ENCODE results near the gene RNASE13. TPM values are rescaled to one million over a fixed set of nuclear protein-coding genes. Genes with fewer than 3 reads are reported as not detected.

The RNASE13 gene, protein sequence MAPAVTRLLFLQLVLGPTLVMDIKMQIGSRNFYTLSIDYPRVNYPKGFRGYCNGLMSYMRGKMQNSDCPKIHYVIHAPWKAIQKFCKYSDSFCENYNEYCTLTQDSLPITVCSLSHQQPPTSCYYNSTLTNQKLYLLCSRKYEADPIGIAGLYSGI
- not detected in 2 replicates for total RNA-seq

DNA sequence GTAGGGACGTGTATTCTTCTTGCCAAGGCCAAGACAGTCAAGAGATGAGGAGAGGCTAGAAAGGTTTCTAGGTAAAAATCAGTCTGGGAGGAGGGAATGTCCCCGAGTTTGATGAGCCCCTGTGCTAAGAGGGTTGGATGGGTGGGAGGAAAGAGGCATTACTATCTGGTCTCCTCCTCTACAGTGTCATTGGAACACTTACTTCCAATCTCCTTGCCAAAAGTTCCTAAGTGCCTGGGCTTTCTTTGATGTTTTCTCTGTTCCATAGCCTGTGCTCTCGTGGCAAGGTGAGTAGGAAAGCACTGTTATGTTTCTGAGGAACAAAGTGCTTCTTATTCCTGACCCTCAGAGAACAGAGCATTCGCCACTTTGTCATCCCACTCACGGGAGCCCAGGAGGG, at the start of gene RNASE13:
Gene RNASE13 (minus strand): TSS at position 101 of the 400 bp plus-strand sequence. CDS start 519 bp downstream, outside the sequence.

DNA sequence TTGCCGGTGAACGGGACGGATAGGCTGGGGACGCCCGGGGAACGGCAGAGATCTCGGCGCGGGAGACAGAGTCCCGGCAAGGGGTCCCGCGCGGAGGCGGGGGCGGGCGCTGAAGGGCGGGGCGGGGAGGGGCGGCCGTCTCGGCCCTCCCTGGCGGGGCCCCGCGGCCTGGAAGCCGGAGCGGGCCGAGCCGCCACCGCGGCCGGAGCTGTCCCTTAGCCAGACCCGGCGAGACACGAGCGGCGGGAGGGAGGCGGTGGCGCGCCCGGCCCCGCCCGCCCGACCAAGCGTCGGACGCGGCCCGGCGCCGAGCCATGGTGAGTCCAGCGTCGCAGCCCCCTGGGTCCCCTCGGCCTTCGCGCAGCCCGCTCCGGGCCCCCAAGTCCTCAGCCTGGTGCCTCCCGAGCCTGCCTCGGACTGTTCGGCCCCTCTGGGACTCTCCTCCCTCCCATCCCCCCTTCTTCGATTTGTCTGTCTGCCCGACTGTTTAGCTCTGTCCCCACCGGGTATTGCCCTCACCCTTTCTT, 35.5 kb upstream of the RNASE13 start, which contains the start of gene ARHGEF40:
Gene ARHGEF40 (plus strand): TSS at position 222 of the 527 bp plus-strand sequence. CDS start 93 bp downstream, at position 315.

DNA sequence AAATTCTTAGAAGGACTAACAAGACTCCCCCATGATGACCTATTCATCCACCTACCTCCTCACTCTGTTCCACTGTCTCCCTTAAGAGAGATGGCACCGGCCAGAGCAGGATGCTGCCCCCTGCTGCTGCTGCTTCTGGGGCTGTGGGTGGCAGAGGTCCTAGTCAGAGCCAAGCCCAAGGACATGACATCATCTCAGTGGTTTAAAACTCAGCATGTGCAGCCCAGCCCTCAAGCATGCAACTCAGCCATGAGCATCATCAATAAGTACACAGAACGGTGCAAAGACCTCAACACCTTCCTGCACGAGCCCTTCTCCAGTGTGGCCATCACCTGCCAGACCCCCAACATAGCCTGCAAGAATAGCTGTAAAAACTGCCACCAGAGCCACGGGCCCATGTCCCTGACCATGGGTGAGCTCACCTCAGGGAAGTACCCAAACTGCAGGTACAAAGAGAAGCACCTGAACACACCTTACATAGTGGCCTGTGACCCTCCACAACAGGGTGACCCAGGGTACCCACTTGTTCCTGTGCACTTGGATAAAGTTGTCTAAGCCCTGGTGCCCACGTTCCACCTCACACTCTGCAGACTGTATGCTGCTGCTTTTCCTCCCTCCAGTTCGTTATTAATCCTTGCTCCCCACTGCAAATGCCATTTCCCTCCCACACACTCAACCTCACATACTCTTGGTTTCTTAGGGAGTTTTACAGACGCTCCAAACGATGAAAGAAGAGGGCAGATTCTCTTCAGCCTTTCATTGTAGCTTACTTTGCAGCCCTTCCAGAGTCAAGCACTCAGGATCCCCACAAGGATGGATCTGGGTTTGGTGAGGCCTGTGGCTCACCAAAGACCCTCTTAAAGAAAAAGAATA, 23.4 kb upstream of the RNASE13 start, which contains the start of gene RNASE8:
Gene RNASE8 (plus strand): TSS at position 20 of the 873 bp plus-strand sequence. CDS start 71 bp downstream, at position 91.

DNA sequence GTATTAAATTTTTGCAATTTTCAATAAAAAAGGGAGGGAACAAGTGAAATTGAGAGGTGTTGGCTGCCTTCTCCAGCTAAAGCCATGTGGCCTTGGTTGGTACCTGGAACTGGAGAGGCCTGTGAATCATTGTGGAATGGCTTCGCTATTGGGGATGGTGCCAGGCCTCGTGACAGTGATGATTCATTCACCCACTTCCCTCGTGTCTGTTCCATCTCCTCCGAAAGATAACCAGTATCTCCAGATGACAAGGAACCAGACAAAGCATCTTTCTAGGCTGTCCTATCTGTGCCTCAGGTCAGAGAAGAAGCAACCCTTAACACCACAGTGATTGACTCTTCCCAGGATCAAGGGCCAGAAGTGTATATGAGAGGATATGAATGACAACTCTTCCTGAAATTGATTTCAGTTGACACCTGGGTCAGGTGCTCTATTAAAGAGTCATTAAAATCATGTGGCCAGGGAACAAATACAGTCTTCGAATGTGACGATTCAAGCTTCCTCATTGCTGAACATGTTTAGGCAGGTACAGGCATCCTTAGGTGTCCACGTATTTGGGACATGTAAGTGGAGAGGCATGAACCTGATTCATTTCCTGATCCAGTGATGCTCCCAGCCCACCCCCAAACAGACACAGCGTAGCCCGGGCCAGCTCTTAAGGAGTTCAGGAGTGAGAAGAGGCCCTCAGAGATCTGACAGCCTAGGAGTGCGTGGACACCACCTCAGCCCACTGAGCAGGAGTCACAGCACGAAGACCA, 7.2 kb upstream of the RNASE13 start, which contains the start of gene RNASE7:
Gene RNASE7 (plus strand): TSS at position 687 of the 758 bp plus-strand sequence. CDS start 631 bp downstream, outside the sequence.

DNA sequence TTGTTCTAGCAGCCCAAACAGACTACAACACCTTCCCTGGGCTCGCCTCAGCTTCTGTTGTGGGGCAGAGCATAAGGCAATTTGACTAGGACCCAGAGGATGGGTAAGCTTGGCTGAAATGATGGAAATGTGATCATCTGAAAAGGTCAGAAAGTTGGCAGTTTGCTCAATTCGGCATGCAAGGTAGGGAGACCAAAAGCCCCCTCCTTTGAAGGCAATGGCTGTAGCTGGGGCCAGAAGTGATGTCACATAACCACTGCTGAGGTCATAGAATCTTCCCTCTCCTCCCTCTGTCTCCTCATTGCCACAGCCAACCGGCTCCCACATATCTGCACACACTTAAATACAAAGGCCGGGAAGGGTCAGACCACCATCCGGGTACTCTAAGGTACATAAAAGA, 4.7 kb downstream of the RNASE13 start, which contains the start of gene TPPP2:
Gene TPPP2 (plus strand): TSS at position 301 of the 400 bp plus-strand sequence. CDS start 365 bp downstream, outside the sequence.

DNA sequence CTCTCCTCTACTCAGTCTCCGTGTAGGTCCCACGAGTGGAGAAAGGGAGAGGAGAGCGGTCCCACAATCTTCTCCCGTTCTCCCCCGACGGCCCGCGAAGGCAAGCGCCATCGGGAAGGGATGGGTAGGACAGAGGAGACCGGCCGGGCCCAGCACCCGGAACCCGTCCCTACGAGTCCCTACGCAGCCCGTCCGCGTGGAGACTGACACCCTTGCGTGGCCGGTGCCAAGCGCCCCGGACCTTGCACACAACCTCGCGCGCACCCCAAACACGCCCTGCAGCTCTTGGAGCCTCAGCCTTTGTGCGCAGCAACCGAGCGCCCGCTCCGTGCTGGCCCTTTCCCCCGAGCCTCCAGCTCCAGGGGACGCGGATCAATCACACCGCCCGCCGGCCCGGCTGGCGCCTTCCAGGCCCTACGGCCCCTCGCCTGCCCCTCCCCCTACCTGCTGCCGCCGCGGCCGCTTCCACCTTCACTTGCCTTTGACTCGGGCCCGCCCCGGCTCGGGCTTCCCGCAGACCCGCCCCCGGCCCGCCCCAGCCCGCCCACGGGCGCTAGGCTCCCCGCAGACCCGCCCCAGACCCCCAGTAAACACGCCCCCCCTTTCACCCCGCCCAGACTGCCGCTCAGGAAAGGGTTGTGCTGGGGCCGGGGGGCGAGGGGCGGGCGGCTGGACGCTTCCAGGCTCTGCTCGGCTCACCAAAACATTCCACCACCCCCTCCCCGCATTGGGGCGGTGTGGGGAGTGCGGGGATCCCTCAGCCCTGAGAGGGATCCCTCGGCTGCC, 9.8 kb downstream of the RNASE13 start, which contains the start of gene NDRG2:
Gene NDRG2 (minus strand): TSS at position 477 of the 786 bp plus-strand sequence. CDS start 1,746 bp downstream, outside the sequence.

DNA sequence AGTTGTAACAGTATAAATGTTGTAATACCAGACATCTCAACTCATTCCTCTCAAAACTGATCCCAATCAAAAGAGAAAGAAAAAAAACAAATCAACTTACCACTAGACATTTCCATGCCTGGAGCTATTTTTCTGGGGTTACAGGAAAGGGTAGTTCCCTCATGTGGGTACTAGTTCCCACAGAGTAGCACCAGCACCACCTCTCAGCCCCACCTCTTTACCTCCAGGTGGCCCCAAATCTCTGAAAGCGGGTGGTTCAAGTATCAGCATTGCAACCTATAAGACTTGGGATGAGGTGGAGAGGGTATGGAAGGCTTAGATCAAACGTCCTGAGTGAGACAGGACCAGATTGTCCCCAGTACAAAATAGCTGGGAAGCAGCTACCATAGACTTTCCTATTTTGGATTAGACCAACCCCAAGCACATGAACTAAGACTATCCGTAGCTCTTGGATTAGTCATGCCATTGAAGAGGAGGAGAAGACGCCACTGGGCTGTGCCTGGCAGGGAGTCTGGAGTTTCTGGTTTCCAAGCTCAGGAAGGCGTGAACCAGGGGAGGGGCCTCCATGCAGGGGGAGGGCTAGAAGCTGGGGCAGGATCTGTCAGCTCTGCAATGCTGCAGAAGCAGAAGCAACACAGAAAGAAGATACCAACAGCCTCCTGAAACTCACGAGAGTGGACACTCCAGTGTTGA, 35.8 kb downstream of the RNASE13 start, which contains the start of gene SLC39A2:
Gene SLC39A2 (plus strand): TSS at position 620 of the 693 bp plus-strand sequence. CDS start 154 bp downstream, outside the sequence.

DNA sequence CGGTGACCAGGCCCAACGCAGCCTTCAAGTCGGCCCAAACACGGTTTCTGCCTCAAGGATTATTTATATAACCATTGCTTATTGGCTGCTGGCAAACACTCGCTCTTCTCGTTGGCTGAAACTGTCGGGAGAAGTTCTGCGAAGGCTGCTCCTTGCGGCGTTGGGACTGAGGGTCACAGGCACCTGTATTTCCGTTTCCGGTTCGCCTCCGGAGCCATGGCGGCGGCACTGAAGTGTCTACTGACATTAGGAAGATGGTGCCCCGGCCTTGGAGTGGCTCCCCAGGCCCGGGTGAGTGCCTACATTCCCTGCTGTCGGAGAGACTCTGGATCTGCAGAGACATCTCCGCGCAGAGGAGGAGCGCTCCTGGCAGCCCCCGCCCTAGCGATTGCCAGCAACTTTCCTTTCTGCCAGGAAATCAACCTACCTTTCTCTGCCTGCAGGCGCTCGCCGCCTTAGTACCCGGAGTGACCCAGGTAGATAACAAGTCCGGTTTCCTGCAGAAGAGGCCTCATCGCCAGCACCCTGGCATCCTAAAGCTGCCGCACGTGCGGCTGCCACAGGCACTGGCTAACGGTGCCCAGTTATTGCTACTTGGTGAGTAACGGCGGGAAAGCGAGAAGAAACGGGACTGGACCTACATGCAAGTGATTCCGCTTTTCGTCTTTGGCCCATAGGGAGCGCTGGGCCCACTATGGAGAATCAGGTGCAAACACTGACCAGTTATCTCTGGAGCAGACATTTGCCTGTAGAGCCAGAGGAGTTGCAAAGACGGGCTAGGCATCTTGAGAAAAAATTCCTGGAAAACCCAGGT, 44.6 kb downstream of the RNASE13 start, which contains the start of gene METTL17:
Gene METTL17 (plus strand): TSS at position 194 of the 814 bp plus-strand sequence. CDS start 23 bp downstream, at position 217.

Other genes with a start within 250 kb of the RNASE13 start
- gene RNASE1, start 232.0 kb downstream of the RNASE13 start, total RNA-seq, result 1.1 TPM in 1 of 2 replicates, not detected in the other
- gene RNASE3, start 143.4 kb downstream of the RNASE13 start, total RNA-seq, result not detected in 2 replicates
- gene RNASE2, start 79.3 kb downstream of the RNASE13 start, total RNA-seq, result not detected in 2 replicates
- 37.6 and 43.8 TPM in 2 replicates for gene METTL17, start 44.8 kb downstream of the RNASE13 start, total RNA-seq
- 0.11 and 0.52 TPM in 2 replicates for gene SLC39A2, start 35.5 kb downstream of the RNASE13 start, total RNA-seq
- 0.22 and 1.7 TPM in 2 replicates for gene NDRG2, start 9.7 kb downstream of the RNASE13 start, total RNA-seq
- gene TPPP2, start 4.6 kb downstream of the RNASE13 start, total RNA-seq, result not detected in 2 replicates
- gene RNASE7, start 7.6 kb upstream of the RNASE13 start, total RNA-seq, result not detected in 2 replicates
- gene RNASE8, start 23.0 kb upstream of the RNASE13 start, total RNA-seq, result not detected in 2 replicates
- 30.7 and 41.3 TPM in 2 replicates for gene ARHGEF40, start 35.5 kb upstream of the RNASE13 start, total RNA-seq
- gene ZNF219, start 63.8 kb upstream of the RNASE13 start, total RNA-seq, result 9.2 and 10.5 TPM in 2 replicates
- 0.32 TPM in 1 of 2 replicates, not detected in the other for gene TMEM253, start 66.3 kb upstream of the RNASE13 start, total RNA-seq
- gene OR5AU1, start 121.3 kb upstream of the RNASE13 start, total RNA-seq, result not detected in 2 replicates
- 479 and 643 TPM in 2 replicates for gene HNRNPC, start 234.6 kb upstream of the RNASE13 start, total RNA-seq
- gene RPGRIP1, start 245.3 kb upstream of the RNASE13 start, total RNA-seq, result not detected in 2 replicates